H1 (cell line): ENCODE data around the gene SCMH1. TPM values are rescaled to one million over a fixed set of nuclear protein-coding genes. Genes with fewer than 3 reads are reported as not detected.

ENCODE experiments used
- CTCF ChIA-PET: fragments of 300-600 bp; sonication (Branson Sonifier 250); formaldehyde crosslinking; loops from one replicate; lab custom pipeline; 2021; ENCODE audit not compliant: partially characterized antibody; lab: Charles Lee
- POLR2A ChIA-PET: fragments of 300-600 bp; sonication (Branson Sonifier 250); formaldehyde crosslinking; loops from one replicate; lab custom pipeline; 2021; ENCODE audit warnings: inconsistent platforms; ENCODE audit not compliant: partially characterized antibody; lab: Charles Lee
- DNase-seq, 2 experiments: peaks; one replicate each; pipeline versions ENCODE4 v3.0.0 to v3.0.0-alpha.2; 2010 to 2022; ENCODE audit warnings: low spot score in 2 of 2, low read depth in 1 of 2, mixed read lengths in 1 of 2
- FAIRE-seq: peaks from 2 replicates; lab custom pipeline; 2011; peaks lifted over from hg19 to GRCh38; lab: Jason Lieb, UNC
- H2AFZ ChIP-seq: 2 replicates; pipeline ENCODE4 v1.8.1; 2012; ENCODE audit warnings: low read length, inconsistent platforms
- H2AK5ac ChIP-seq: 2 replicates; pipeline ENCODE4 v1.6.1; 2013; ENCODE audit warnings: low read depth, low read length
- H2BK120ac ChIP-seq: replicated peaks from 2 replicates; pipeline ENCODE3; 2013; ENCODE audit warnings: low read depth, low read length, inconsistent platforms
- H2BK12ac ChIP-seq: 2 replicates; pipeline ENCODE4 v1.6.1; 2013; ENCODE audit warnings: low read depth, low read length
- H2BK15ac ChIP-seq: 2 replicates; pipeline ENCODE4 v1.6.1; 2013; ENCODE audit warnings: low read length
- H2BK20ac ChIP-seq: 2 replicates; pipeline ENCODE4 v1.6.1; 2013; ENCODE audit warnings: low read length
- H2BK5ac ChIP-seq: 2 replicates; pipeline ENCODE4 v1.6.1; 2013; ENCODE audit warnings: low read depth, low read length
- H3K14ac ChIP-seq: 2 replicates; pipeline ENCODE4 v1.6.1; 2013; ENCODE audit warnings: inconsistent platforms; ENCODE audit not compliant: insufficient read length
- H3K18ac ChIP-seq: 2 replicates; pipeline ENCODE4 v1.6.1; 2013; ENCODE audit warnings: low read length; ENCODE audit errors: extremely low read depth
- H3K23ac ChIP-seq: 2 replicates; pipeline ENCODE4 v1.6.1; 2013; ENCODE audit warnings: inconsistent platforms; ENCODE audit not compliant: insufficient read length
- H3K23me2 ChIP-seq: 2 replicates; pipeline ENCODE4 v1.6.1; 2013; ENCODE audit warnings: low read depth, low read length
- H3K27ac ChIP-seq: 2 replicates; pipeline ENCODE4 v1.6.1; 2011; ENCODE audit warnings: low read depth, low read length, inconsistent platforms
- H3K27me3 ChIP-seq, 4 experiments: replicated peaks in 1 of 4; 1 replicate in 1 of 4; 2 replicates in 3 of 4; pipeline versions ENCODE4 v1.6.1 to v1.8.1; 2011 to 2013; ENCODE audit warnings: low read length in 3 of 4, mild to moderate bottlenecking in 3 of 4, inconsistent platforms in 2 of 4, mixed read lengths in 2 of 4, moderate library complexity in 1 of 4; ENCODE audit not compliant: control insufficient read depth in 3 of 4, insufficient read depth in 3 of 4; ENCODE audit errors: extremely low read depth in 1 of 4
- H3K36me3 ChIP-seq, 4 experiments: 2 replicates each; pipeline versions ENCODE4 v1.6.1 to v1.8.1; 2011 to 2013; ENCODE audit warnings: mild to moderate bottlenecking in 4 of 4, low read length in 3 of 4, moderate library complexity in 2 of 4, control low read depth in 1 of 4, inconsistent platforms in 1 of 4; ENCODE audit not compliant: insufficient read depth in 4 of 4, control insufficient read depth in 2 of 4
- H3K4ac ChIP-seq: replicated peaks from 2 replicates; pipeline ENCODE3; 2013; ENCODE audit warnings: low read length, low read depth, mixed read lengths, inconsistent platforms; ENCODE audit not compliant: insufficient read length
- H3K4me1 ChIP-seq, 4 experiments: replicated peaks in 1 of 4; 1 replicate in 1 of 4; 2 replicates in 3 of 4; pipeline versions ENCODE4 v1.6.1 to v1.8.1; 2011 to 2013; ENCODE audit warnings: low read length in 3 of 4, inconsistent platforms in 2 of 4, mixed read lengths in 1 of 4; ENCODE audit not compliant: insufficient read depth in 4 of 4, control insufficient read depth in 3 of 4
- H3K4me2 ChIP-seq, 2 experiments: 2 replicates each; pipeline versions ENCODE4 v1.6.1 to v1.8.1; 2011 to 2013; ENCODE audit warnings: low read depth in 2 of 2, low read length in 2 of 2, control low read depth in 1 of 2, inconsistent platforms in 1 of 2, mild to moderate bottlenecking in 1 of 2; ENCODE audit not compliant: insufficient read depth in 1 of 2
- H3K4me3 ChIP-seq, 4 experiments: fragments of 200-600, 300-600 bp in 1 of 4; sonication (generic), shearing (Covaris generic), sonication (Bioruptor Twin) in 1 of 4; 2 replicates each; pipeline versions ENCODE4 v1.5.1 to v1.8.1; 2011 to 2016; ENCODE audit warnings: low read length in 4 of 4, low read depth in 3 of 4, control low read depth in 2 of 4, inconsistent platforms in 2 of 4, mild to moderate bottlenecking in 2 of 4, mixed read lengths in 1 of 4, moderate library complexity in 1 of 4; ENCODE audit not compliant: insufficient read depth in 2 of 4; ENCODE audit errors: extremely low read depth in 1 of 4
- H3K56ac ChIP-seq: replicated peaks from 2 replicates; pipeline ENCODE3; 2013; ENCODE audit warnings: low read depth, mild to moderate bottlenecking, mixed read lengths, low read length, inconsistent platforms; ENCODE audit not compliant: insufficient read length
- H3K79me1 ChIP-seq: 2 replicates; pipeline ENCODE4 v1.6.1; 2013; ENCODE audit warnings: low read depth, low read length, control low read depth
- H3K79me2 ChIP-seq, 2 experiments: 2 replicates each; pipeline versions ENCODE4 v1.6.1 to v1.8.1; 2012 to 2013; ENCODE audit warnings: low read length in 2 of 2, mild to moderate bottlenecking in 2 of 2, inconsistent platforms in 1 of 2; ENCODE audit not compliant: insufficient read depth in 2 of 2, control insufficient read depth in 1 of 2
- H3K9ac ChIP-seq, 4 experiments: replicated peaks in 1 of 4; 1 replicate in 1 of 4; 2 replicates in 3 of 4; pipeline versions ENCODE4 v1.6.1 to v1.8.1; 2011 to 2013; ENCODE audit warnings: low read depth in 3 of 4, low read length in 3 of 4, control low read depth in 2 of 4, mild to moderate bottlenecking in 2 of 4, moderate library complexity in 2 of 4, inconsistent platforms in 1 of 4; ENCODE audit errors: extremely low read depth in 1 of 4
- H3K9me3 ChIP-seq, 2 experiments: 2 replicates each; pipeline versions ENCODE4 v1.6.1 to v1.8.1; 2012 to 2013; ENCODE audit warnings: mild to moderate bottlenecking in 2 of 2, moderate library complexity in 2 of 2, control low read depth in 1 of 2, inconsistent platforms in 1 of 2, low read depth in 1 of 2, low read length in 1 of 2, mixed read lengths in 1 of 2; ENCODE audit not compliant: insufficient read depth in 2 of 2
- H4K20me1 ChIP-seq, 2 experiments: replicated peaks in 1 of 2; 2 replicates each; pipeline versions ENCODE3 to v1.8.1; 2011 to 2013; ENCODE audit warnings: inconsistent platforms in 2 of 2, low read length in 2 of 2, mild to moderate bottlenecking in 1 of 2; ENCODE audit not compliant: insufficient read depth in 2 of 2, control insufficient read depth in 1 of 2
- H4K5ac ChIP-seq: 2 replicates; pipeline ENCODE4 v1.6.1; 2013; ENCODE audit warnings: low read length, low read depth, mixed read lengths, inconsistent platforms; ENCODE audit not compliant: insufficient read length
- H4K8ac ChIP-seq: 2 replicates; pipeline ENCODE4 v1.8.0; 2013; ENCODE audit warnings: mild to moderate bottlenecking, moderate library complexity, low read length, inconsistent platforms; ENCODE audit not compliant: insufficient read depth; ENCODE audit errors: extremely low read depth
- H4K91ac ChIP-seq: replicated peaks from 2 replicates; pipeline ENCODE3; 2013; ENCODE audit warnings: low read length, mixed read lengths, inconsistent platforms; ENCODE audit not compliant: insufficient read length
- CBX5 ChIP-seq: fragments of 300-800, 300-1000 bp; sonication (generic); IDR thresholded peaks from 2 replicates; pipeline ENCODE4 v1.7.1; 2016; ENCODE audit warnings: antibody characterized with exemption, low read length, low read depth
- GTF2F1 ChIP-seq: IDR thresholded peaks from 2 replicates; pipeline ENCODE4 v1.6.1; 2012; ENCODE audit warnings: low read depth, low read length, improper control_type of control experiment, borderline replicate concordance
- KDM4A ChIP-seq: IDR thresholded peaks from one replicate; pipeline ENCODE4 v1.7.1; 2012; ENCODE audit warnings: low read depth, mild to moderate bottlenecking, moderate library complexity, low read length, inconsistent platforms; ENCODE audit not compliant: severe bottlenecking
- POU5F1 ChIP-seq: IDR thresholded peaks from 2 replicates; pipeline ENCODE4 v1.6.1; 2011; ENCODE audit warnings: low read depth, mild to moderate bottlenecking, low read length, moderate library complexity
- RBBP5 ChIP-seq: IDR thresholded peaks from 2 replicates; pipeline ENCODE4 v1.7.1; 2012; ENCODE audit warnings: low read depth, mild to moderate bottlenecking, inconsistent platforms, low read length, moderate library complexity, borderline replicate concordance
- SAP30 ChIP-seq: fragments of 300-600 bp; sonication (generic); IDR thresholded peaks from 2 replicates; pipeline ENCODE4 v1.7.1; 2012; ENCODE audit warnings: low read length, moderate library complexity, mild to moderate bottlenecking, inconsistent platforms; ENCODE audit not compliant: insufficient read depth, insufficient replicate concordance
- SP2 ChIP-seq: IDR thresholded peaks from 2 replicates; pipeline ENCODE4 v1.6.1; 2012; ENCODE audit warnings: mild to moderate bottlenecking, low read length, inconsistent platforms
- TAF7 ChIP-seq: optimal IDR thresholded peaks from 2 replicates; pipeline ENCODE3; 2011; ENCODE audit warnings: low read depth, mild to moderate bottlenecking, inconsistent platforms, low read length, moderate library complexity, borderline replicate concordance
- TCF12 ChIP-seq: IDR thresholded peaks from 2 replicates; pipeline ENCODE4 v1.6.1; 2011; ENCODE audit warnings: low read depth, mild to moderate bottlenecking, low read length
- ZNF274 ChIP-seq: IDR thresholded peaks from 2 replicates; pipeline ENCODE4 v1.7.0; 2012; ENCODE audit warnings: low read length, borderline replicate concordance; ENCODE audit errors: extremely low read depth
- WGBS, 2 experiments: shearing (Covaris generic) in 1 of 2; methylation state at CpG; one replicate each; pipeline versions ENCODE4 v1.1.6 to v1.1.7; 2013 to 2015; ENCODE audit warnings: low lambda C conversion rate in 2 of 2, mixed read lengths in 2 of 2, inconsistent platforms in 1 of 2, low coverage in 1 of 2, missing lambda C conversion rate in 1 of 2; ENCODE audit not compliant: insufficient replicate concordance in 2 of 2, insufficient coverage in 1 of 2, insufficient read length in 1 of 2; ENCODE audit errors: extremely low coverage in 1 of 2, missing lambda C conversion rate in 1 of 2; 5-methylcytosine and 5-hydroxymethylcytosine counted together
- polyA plus RNA-seq, 7 experiments: library from polyadenylated mRNA; depleted of rRNA in 3 of 7; stranded (reverse) in 5 of 7; unstranded in 2 of 7; fragments of >200 nt in 5 of 7; fragments of 200-250 nt in 2 of 7; gene quantifications; 1 replicate in 5 of 7; 2 replicates in 1 of 7; 4 replicates in 1 of 7; pipeline versions ENCODE4 v1.2.1 to v1.2.3, GENCODE V29; 2011 to 2013; ENCODE audit warnings: missing spikeins in 2 of 7, mixed read lengths in 2 of 7
- total RNA-seq: library from RNA; stranded (reverse); fragmentation: NEBNext Ultra II Directional; extraction: Animal tissue kit (Norgen Biotek cat#: 25700); gene quantifications from 2 replicates; pipeline ENCODE4 v1.2.1, GENCODE V29; 2021

Gene SCMH1
- total and polyA plus RNA-seq, 2 of the 8 experiments (the other 6 are each of a cell fraction or from before 2014, with no cell fraction given): 16.6 to 30.7 TPM

GRCh38 chr1:41160498-41161110, 81.5 kb downstream of the SCMH1 start:
- Histone ChIP-seq H4K20me1 (peaks cover 0 to 1% of the 10 kb centered on the region in 2 experiments), H2AFZ (no peak overlapping the region), H4K5ac (no peak overlapping the region), H2BK5ac (no peak overlapping the region), H3K18ac (no peak overlapping the region), H2BK20ac (no peak overlapping the region), H3K56ac (no peak overlapping the region), H3K36me3 (no peaks in the 10 kb centered on the region), H2BK120ac (no peak overlapping the region), H3K9me3 (no peaks in the 10 kb centered on the region; a peak in 1 of 4 replicates), H3K79me1 (no peaks in the 10 kb centered on the region), H2BK12ac (no peak overlapping the region), H3K4me2 (no peak overlapping the region), H3K14ac (no peak overlapping the region), H4K8ac (no peak overlapping the region), H2AK5ac (no peak overlapping the region), H3K79me2 (no peaks in the 10 kb centered on the region), H3K4me3 (no peak overlapping the region), H3K23me2 (no peaks in the 10 kb centered on the region; the same call in 1 of the 2 replicates), H3K4ac (no peak overlapping the region), H2BK15ac (no peak overlapping the region), H3K9ac (peak overlapping the region in 1 of 4 experiments; percentile 10; a peak in 1 of 7 replicates), H3K4me1 (no peaks in the 10 kb centered on the region; a peak in 1 of 7 replicates), H3K23ac (no peak overlapping the region), H3K27ac (no peak overlapping the region), H3K27me3 (no peaks in the 10 kb centered on the region), H4K91ac (no peak overlapping the region)
- ChIA-PET CTCF (interaction anchor here (1.0 kb wide), 1 partner anchor 52 kb away, joined by 3 read pairs; no protein-coding TSS in a partner anchor), POLR2A (no interaction called here)
- TF ChIP-seq SP2 (no peak), ZNF274 (no peak), CBX5 (no peak), SAP30 (no peak), POU5F1 (no peak), TAF7 (no peak), GTF2F1 (no peak), TCF12 (no peak), KDM4A (no peak), RBBP5 (no peak)
- 88% methylated on average over 3 of the region's 3 CpGs; no CpG with 5 or more reads in 1 of the 2 experiments for WGBS, 2 experiments
- DNase-seq: no peak
- FAIRE-seq: no peak
